GM18951 (cell line): ENCODE data around the gene HDDC2.
"Not testable (repeated sequence)": the region's sequence is repeated elsewhere in the genome, so short reads cannot be mapped to it uniquely, and the experiment has no call there.

Experiments
- POLR2A ChIP-seq: IDR thresholded peaks from 4 replicates; pipeline ENCODE4 v1.6.1; 2011; ENCODE audit warnings: mild to moderate bottlenecking; ENCODE audit not compliant: insufficient read length, insufficient read depth; ENCODE audit errors: extremely low read depth
- in situ Hi-C: fragments of 300-500 bp; cut with MboI; formaldehyde crosslinking; loops from one replicate; pipeline ENCODE4 v1.12.0; 2022; ENCODE audit warnings: low sequenced_read_pairs, mixed read lengths, inconsistent platforms; ENCODE audit not compliant: unreplicated experiment

Gene HDDC2

DNA sequence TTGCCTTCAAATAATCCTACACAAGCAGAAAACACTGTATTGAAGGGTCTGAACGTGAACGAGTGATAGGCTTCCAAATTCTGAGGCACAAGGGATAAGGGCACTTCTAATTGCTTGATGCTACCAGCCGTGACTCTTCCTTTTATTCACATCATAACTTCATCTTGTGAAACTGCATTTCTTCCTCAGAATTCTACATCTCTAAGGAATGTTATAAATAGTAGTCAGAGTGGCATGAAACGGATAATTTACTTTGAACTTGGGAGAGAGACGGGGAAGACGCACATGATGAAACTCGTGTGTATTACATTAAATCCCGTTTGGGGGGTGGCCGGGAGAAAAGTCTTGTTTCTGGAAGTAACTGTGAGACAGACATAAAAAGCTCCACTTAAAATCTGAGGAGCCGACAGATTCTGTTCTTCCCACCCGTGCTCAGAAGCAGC lies 754 bp downstream of the HDDC2 start:
- no peak for TF ChIP-seq POLR2A
- in situ Hi-C loops = no loop called here

DNA sequence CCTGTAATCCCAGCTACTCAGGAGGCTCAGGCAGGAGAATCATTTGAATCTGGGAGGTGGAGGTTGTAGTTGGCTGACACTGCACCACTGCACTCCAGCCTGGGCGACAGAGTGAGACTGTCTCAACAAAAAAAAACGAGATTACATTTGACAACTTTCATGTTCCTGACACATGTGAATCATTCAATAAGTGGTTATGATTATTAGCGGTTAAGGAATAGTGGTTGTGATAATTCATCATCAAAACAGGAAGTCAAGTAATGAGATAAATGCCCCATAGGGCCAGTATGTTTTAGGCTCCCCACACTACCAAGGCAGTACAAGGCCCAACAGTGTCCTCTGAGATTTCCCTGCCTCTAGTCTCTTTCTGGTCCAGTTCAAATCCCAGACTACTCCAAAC lies 2.5 kb downstream of the HDDC2 start:
- no peak for TF ChIP-seq POLR2A
- in situ Hi-C loops = no loop called here

GRCh38 chr6:125296471-125296870 lies 5.3 kb downstream of the HDDC2 start:
- in situ Hi-C loops = no loop called here
- no peak for TF ChIP-seq POLR2A

- TF ChIP-seq POLR2A = no peak
- in situ Hi-C loops = no loop called here
Observed at GRCh38 chr6:125294925-125295324, 6.8 kb downstream of the HDDC2 start.

DNA sequence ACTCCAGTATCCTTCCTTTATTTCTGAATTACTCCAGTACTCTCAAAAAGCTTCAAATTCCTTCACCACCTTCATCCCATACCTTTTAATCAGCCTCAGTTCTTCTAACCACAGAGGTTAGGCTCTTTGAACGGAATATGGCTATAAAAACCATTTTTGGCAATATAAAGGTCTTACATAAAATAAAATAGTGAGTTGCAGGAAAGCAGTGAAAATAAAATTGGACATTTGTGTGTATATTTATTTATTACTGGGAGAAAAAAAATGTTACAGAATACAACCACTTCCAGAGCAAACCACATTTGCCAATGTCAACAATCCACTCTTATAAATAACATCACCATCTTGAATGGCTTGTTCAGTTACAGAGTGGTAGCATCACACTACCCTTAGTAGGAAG lies 7.7 kb downstream of the HDDC2 start:
- in situ Hi-C loops = no loop called here
- no peak for TF ChIP-seq POLR2A

DNA sequence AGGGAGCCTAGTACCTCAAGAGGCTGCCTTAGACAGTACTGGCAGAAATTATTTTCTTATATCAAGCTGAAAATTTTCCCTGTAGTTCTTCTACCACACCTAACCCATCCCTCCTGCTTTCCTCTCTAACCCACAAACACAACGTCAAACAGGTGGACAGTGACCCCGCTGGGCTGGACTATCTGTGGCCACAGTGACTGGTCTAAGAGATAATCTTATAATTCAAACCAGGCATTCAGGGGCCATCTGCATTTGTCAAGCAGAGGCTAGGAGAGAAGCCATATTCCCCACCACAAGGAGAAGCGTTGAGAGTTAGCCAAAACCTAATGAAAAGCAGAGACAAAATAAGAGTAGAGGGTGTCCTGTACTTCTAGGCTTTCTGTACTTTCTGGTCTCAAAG lies 8.2 kb downstream of the HDDC2 start:
- no peak for TF ChIP-seq POLR2A
- in situ Hi-C loops = no loop called here

GRCh38 chr6:125287718-125288117 lies 14.0 kb downstream of the HDDC2 start:
- in situ Hi-C loops = no loop called here
- TF ChIP-seq POLR2A = no peak

GRCh38 chr6:125285936-125286335 lies 15.8 kb downstream of the HDDC2 start:
- no peak for TF ChIP-seq POLR2A
- in situ Hi-C loops = no loop called here

DNA sequence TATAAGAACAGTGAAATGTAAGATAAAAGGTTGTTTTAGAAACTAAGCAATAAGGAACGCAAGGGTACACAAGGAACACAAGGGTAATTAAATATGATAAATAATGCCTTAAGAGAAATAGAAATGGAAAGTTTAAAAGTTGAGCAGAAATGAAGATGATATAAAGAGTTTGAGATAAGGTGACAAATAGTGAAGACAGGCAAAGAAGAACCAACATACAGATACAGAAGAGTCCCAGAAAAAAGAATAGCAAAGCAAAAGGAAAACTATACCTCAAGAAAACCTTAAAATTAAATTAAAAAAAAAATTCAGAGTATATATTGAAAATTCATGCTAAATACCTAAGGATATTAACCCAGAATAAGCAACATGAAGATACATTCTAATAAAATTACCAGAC lies 16.4 kb downstream of the HDDC2 start:
- in situ Hi-C loops = no loop called here
- TF ChIP-seq POLR2A = no peak

DNA sequence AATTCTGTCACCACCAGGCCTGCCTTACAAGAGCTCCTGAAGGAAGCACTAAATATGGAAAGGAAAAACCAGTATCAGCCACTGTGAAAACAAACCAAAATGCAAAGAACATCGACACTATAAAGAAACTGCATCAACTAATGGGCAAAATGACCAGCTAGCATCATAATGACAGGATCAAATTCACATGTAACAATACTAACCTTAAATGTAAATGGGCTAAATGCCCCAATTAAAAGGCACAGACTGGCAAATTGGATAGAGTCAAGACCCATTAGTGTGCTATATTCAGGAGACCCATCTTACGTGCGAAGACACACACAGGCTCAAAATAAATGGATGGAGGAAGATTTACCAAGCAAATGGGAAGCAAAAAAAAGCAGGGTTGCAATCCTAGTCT lies 19.3 kb downstream of the HDDC2 start:
- in situ Hi-C loops = not testable (repeated sequence)

DNA sequence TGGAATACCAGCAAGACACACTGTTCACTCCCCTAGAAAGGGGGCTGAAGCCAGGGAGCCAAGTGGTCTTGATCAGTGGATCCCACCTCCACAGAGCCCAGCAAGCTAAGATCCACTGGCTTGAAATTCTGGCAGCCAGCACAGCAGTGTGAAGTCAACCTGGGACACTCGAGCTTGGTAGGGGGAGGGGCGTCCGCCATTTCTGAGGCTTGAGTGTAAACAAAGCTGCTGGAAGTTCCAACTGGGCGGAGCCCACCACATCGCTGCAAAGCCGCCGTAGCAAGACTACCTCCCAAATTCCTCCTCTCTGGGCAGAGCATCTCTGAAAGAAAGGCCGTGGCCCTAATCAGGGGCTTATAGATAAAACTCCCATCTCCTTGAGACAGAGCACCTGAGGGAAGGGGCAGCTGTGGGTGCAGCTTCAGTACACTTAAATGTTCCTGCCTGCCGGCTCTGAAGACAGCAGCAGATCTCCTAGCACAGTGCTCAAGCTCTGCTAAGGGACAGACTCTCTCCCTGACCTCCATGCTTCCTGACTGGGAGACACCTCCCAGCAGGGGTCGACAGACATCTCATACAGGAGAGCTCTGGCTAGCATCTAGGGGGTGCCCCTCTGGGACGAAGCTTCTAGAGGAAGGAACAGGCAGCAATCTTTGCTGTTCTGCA lies 21.3 kb downstream of the HDDC2 start:
- in situ Hi-C loops = not testable (repeated sequence)

GRCh38 chr6:125279961-125280360 lies 21.8 kb downstream of the HDDC2 start:
- in situ Hi-C loops = no loop called here
- TF ChIP-seq POLR2A = no peak

DNA sequence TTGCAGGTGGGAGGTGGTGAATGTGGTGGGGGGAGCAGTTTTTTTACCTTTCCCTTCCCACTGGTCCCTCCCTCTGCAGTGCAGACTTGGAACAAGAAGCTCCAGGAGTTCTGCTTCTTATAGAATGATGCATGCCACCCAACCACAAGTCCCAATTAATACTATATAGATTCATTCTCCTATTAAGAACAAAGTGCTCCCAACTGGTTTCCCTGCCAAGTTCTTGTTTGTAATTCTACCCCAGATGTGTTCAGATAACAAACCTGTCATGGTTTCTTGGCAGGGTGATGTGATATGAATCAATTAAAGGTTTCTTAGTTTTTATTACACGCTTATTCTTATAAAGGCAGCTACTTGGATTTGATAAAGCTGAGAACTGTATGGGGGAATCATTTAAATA lies 23.9 kb downstream of the HDDC2 start:
- in situ Hi-C loops = no loop called here
- no peak for TF ChIP-seq POLR2A

DNA sequence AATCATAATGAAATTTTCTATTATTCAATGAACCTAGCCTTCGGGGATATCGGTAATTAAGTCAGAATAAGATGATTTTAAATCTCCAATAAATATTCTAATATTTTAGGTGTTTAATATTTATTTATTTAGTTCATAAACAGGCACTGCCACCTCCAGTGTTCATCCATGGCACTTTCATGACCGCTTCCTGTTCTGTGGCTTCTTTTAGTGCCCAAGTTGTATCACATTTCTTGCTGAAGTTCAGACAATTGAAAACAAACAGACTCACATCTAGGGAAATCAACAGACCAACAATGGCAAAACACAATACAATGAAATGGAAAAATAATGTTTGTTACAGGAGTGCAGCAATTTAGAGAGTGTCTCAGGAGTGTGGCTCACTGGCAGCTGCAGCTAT lies 26.0 kb downstream of the HDDC2 start:
- TF ChIP-seq POLR2A = no peak
- in situ Hi-C loops = no loop called here

- in situ Hi-C loops = no loop called here
- no peak for TF ChIP-seq POLR2A
Observed at GRCh38 chr6:125274935-125275334, 26.8 kb downstream of the HDDC2 start.
